Ascending aorta (tissue), 2 donors: ENCODE results near the gene NETO2. TPM values are rescaled to one million over a fixed set of nuclear protein-coding genes. Genes with fewer than 3 reads are reported as not detected.
"Not testable (repeated sequence)": the region's sequence is repeated elsewhere in the genome, so short reads cannot be mapped to it uniquely, and the experiment has no call there.

ENCODE experiments used
- DNase-seq, 2 donors: peaks; one replicate each; pipeline ENCODE4 v3.0.0-alpha.2; 2019; ENCODE audit warnings: low spot score in 2 of 2
- H3K27ac ChIP-seq, 2 donors: fragments of 200-600 bp; sonication (generic); one replicate each; pipeline ENCODE4 v1.5.1; 2016 to 2017; ENCODE audit warnings: mild to moderate bottlenecking in 1 of 2
- H3K27me3 ChIP-seq: fragments of 200-600 bp; sonication (generic); one replicate; pipeline ENCODE4 v1.5.1; 2017
- H3K36me3 ChIP-seq, 2 donors: fragments of 200-600 bp; sonication (generic); one replicate each; pipeline ENCODE4 v1.5.1; 2016
- H3K4me1 ChIP-seq, 2 donors: fragments of 200-600 bp; sonication (generic); one replicate each; pipeline ENCODE4 v1.5.1; 2016 to 2017; ENCODE audit warnings: mild to moderate bottlenecking in 1 of 2
- H3K4me3 ChIP-seq, 2 donors: fragments of 200-600 bp; sonication (generic); one replicate each; pipeline ENCODE4 v1.5.1; 2016 to 2017; ENCODE audit warnings: mild to moderate bottlenecking in 1 of 2
- H3K9me3 ChIP-seq, 2 donors: fragments of 200-600 bp; sonication (generic); one replicate each; pipeline ENCODE4 v1.5.1; 2016
- CTCF ChIP-seq, 3 experiments: fragments of 200-600 bp in 2 of 3; fragments of 450-650 bp in 1 of 3; sonication (generic) in 2 of 3; IDR thresholded peaks; one replicate each; pipeline ENCODE4 v1.5.1; 2016 to 2019; ENCODE audit warnings: antibody characterized with exemption in 3 of 3, mild to moderate bottlenecking in 1 of 3, moderate library complexity in 1 of 3
- intact Hi-C: fragments of 100-400 bp; cut with DNase I; formaldehyde crosslinking; loops from one replicate; pipeline ENCODE4 v1.15.1; 2023
- total RNA-seq: library from RNA; depleted of rRNA; stranded (reverse); fragments of >200 nt; gene quantifications from one replicate; pipeline ENCODE4 v1.1.0, GENCODE V29; 2016

NETO2 gene
- total RNA-seq, 1 donor from 2014 or later: 5.9 TPM

GRCh38 chr16:47127541-47127940 lies 16.2 kb downstream of the NETO2 start:
- no peaks in the 10 kb centered on the region for H3K27me3 ChIP-seq
- H3K4me1 ChIP-seq: no peaks in the 10 kb centered on the region
- no peak for DNase-seq
- intact Hi-C loops: no loop called here
- H3K4me3 ChIP-seq: no peak overlapping the region
- no peak for TF ChIP-seq CTCF (IDR thresholded peaks at IDR 0.05)
- H3K27ac ChIP-seq: no peak overlapping the region
- H3K36me3 ChIP-seq: no peaks in the 10 kb centered on the region
- no peaks in the 10 kb centered on the region for H3K9me3 ChIP-seq

GRCh38 chr16:47125757-47126156 lies 18.0 kb downstream of the NETO2 start:
- Histone ChIP-seq H3K27me3 (no peaks in the 10 kb centered on the region), H3K9me3 (no peaks in the 10 kb centered on the region), H3K4me3 (no peak overlapping the region), H3K4me1 (no peaks in the 10 kb centered on the region), H3K27ac (no peak overlapping the region), H3K36me3 (no peaks in the 10 kb centered on the region)
- intact Hi-C loops: no loop called here
- DNase-seq: no peak
- no peak for TF ChIP-seq CTCF (IDR thresholded peaks at IDR 0.05)

- Histone ChIP-seq H3K27me3 (no peaks in the 10 kb centered on the region), H3K4me3 (no peak overlapping the region), H3K4me1 (no peaks in the 10 kb centered on the region), H3K27ac (no peak overlapping the region), H3K9me3 (no peaks in the 10 kb centered on the region), H3K36me3 (no peaks in the 10 kb centered on the region)
- no peak for TF ChIP-seq CTCF (IDR thresholded peaks at IDR 0.05)
- intact Hi-C loops: no loop called here
- DNase-seq: no peak
Observed at GRCh38 chr16:47113130-47113529, 30.6 kb downstream of the NETO2 start.

GRCh38 chr16:47110939-47111338 lies 32.8 kb downstream of the NETO2 start:
- Histone ChIP-seq H3K4me1 (no peaks in the 10 kb centered on the region), H3K4me3 (no peak overlapping the region), H3K36me3 (no peaks in the 10 kb centered on the region), H3K27me3 (no peaks in the 10 kb centered on the region), H3K9me3 (no peaks in the 10 kb centered on the region), H3K27ac (no peak overlapping the region)
- intact Hi-C loops: no loop called here
- no peak for DNase-seq
- no peak for TF ChIP-seq CTCF (IDR thresholded peaks at IDR 0.05)

- Histone ChIP-seq H3K27ac (no peak overlapping the region), H3K4me3 (no peak overlapping the region), H3K9me3 (no peaks in the 10 kb centered on the region), H3K27me3 (no peaks in the 10 kb centered on the region), H3K4me1 (no peaks in the 10 kb centered on the region), H3K36me3 (no peaks in the 10 kb centered on the region)
- TF ChIP-seq CTCF (IDR thresholded peaks at IDR 0.05): no peak
- no peak for DNase-seq
- intact Hi-C loops: no loop called here
Observed at GRCh38 chr16:47109361-47109760, 34.4 kb downstream of the NETO2 start.

- H3K36me3 ChIP-seq, H3K4me1 ChIP-seq, H3K27me3 ChIP-seq, H3K27ac ChIP-seq, H3K4me3 ChIP-seq, H3K9me3 ChIP-seq, DNase-seq, intact Hi-C loops: not testable (repeated sequence)
Observed at GRCh38 chr16:47102921-47103320, 40.8 kb downstream of the NETO2 start.

- H3K27ac ChIP-seq, H3K4me1 ChIP-seq, H3K27me3 ChIP-seq, H3K36me3 ChIP-seq, H3K9me3 ChIP-seq, H3K4me3 ChIP-seq, DNase-seq, intact Hi-C loops: not testable (repeated sequence)
Observed at GRCh38 chr16:47097154-47097553, 46.6 kb downstream of the NETO2 start.
